IMR-90 (cell line): Measurements from ENCODE around the gene HOXB6. TPM values are rescaled to one million over a fixed set of nuclear protein-coding genes. Genes with fewer than 3 reads are reported as not detected.

Experiments
- ATAC-seq: fragments of 200-7000 bp; cut with Tn5 transposase; 2 replicates; pipeline ENCODE4 v1.9.1; 2020; ENCODE audit warnings: low read depth, mild to moderate bottlenecking, moderate library complexity
- BruUV-seq: library from RNA; stranded (reverse); fragments of 400-500 nt; replicated peaks from 2 replicates; lab custom pipeline; 2021; lab: Mats Ljungman, UMichigan
- CTCF ChIA-PET: fragments of 300-600 bp; formaldehyde crosslinking; extraction: SDS; loops from one replicate; lab custom pipeline; 2021; ENCODE audit warnings: antibody characterized with exemption; lab: Yijun Ruan, JAX
- POLR2A ChIA-PET: fragments of 300-600 bp; sonication (Branson Sonifier 250); formaldehyde crosslinking; loops from one replicate; lab custom pipeline; 2022; ENCODE audit warnings: antibody characterized with exemption; ENCODE audit not compliant: unreplicated experiment; lab: Charles Lee
- DNase-seq: peaks from one replicate; pipeline ENCODE4 v3.0.0; 2013
- H2AFZ ChIP-seq: replicated peaks from 2 replicates; pipeline ENCODE3; 2013; ENCODE audit warnings: low read length, mild to moderate bottlenecking; ENCODE audit not compliant: poor library complexity
- H2AK5ac ChIP-seq: 2 replicates; pipeline ENCODE4 v1.6.1; 2013; ENCODE audit warnings: low read depth, low read length, inconsistent platforms
- H2AK9ac ChIP-seq: replicated peaks from 2 replicates; pipeline ENCODE3; 2013; ENCODE audit warnings: mild to moderate bottlenecking, low read depth, low read length, moderate library complexity; ENCODE audit not compliant: poor library complexity
- H2BK120ac ChIP-seq: 2 replicates; pipeline ENCODE4 v1.6.1; 2013; ENCODE audit warnings: low read depth, low read length, inconsistent platforms
- H2BK15ac ChIP-seq: 3 replicates; pipeline ENCODE4 v1.6.1; 2013; ENCODE audit warnings: low read depth, low read length, inconsistent platforms
- H2BK20ac ChIP-seq: 2 replicates; pipeline ENCODE4 v1.6.1; 2013; ENCODE audit warnings: low read depth, mild to moderate bottlenecking, inconsistent platforms, low read length, moderate library complexity
- H2BK5ac ChIP-seq: 2 replicates; pipeline ENCODE4 v1.6.1; 2013; ENCODE audit warnings: mild to moderate bottlenecking, low read depth, low read length, inconsistent platforms; ENCODE audit not compliant: poor library complexity, severe bottlenecking
- H3K14ac ChIP-seq: replicated peaks from 2 replicates; pipeline ENCODE4 v1.6.1; 2013; ENCODE audit warnings: low read depth, low read length, inconsistent platforms
- H3K18ac ChIP-seq: 2 replicates; pipeline ENCODE4 v1.6.1; 2013; ENCODE audit warnings: low read depth, low read length, control low read depth
- H3K23ac ChIP-seq: 2 replicates; pipeline ENCODE4 v1.6.1; 2013; ENCODE audit warnings: low read depth, low read length, inconsistent platforms
- H3K27ac ChIP-seq: 2 replicates; pipeline ENCODE4 v1.5.1; 2013; ENCODE audit warnings: mild to moderate bottlenecking, control low read depth, low read length; ENCODE audit not compliant: insufficient read depth
- H3K27me3 ChIP-seq: 2 replicates; pipeline ENCODE4 v1.6.1; 2013; ENCODE audit warnings: low read length; ENCODE audit not compliant: control insufficient read depth, insufficient read depth
- H3K36me3 ChIP-seq: 2 replicates; pipeline ENCODE4 v1.6.1; 2013; ENCODE audit warnings: low read length, mixed read lengths; ENCODE audit not compliant: control insufficient read depth, insufficient read depth
- H3K4ac ChIP-seq: 2 replicates; pipeline ENCODE4 v1.6.1; 2013; ENCODE audit warnings: low read depth, low read length, inconsistent platforms
- H3K4me1 ChIP-seq: 2 replicates; pipeline ENCODE4 v1.6.1; 2013; ENCODE audit warnings: low read length, mixed read lengths; ENCODE audit not compliant: control insufficient read depth, insufficient read depth
- H3K4me2 ChIP-seq: 2 replicates; pipeline ENCODE4 v1.6.1; 2013; ENCODE audit warnings: low read depth, mild to moderate bottlenecking, control low read depth, low read length, moderate library complexity
- H3K4me3 ChIP-seq: 2 replicates; pipeline ENCODE4 v1.5.1; 2013; ENCODE audit warnings: low read depth, mild to moderate bottlenecking, control low read depth, low read length, moderate library complexity; ENCODE audit not compliant: insufficient read depth
- H3K56ac ChIP-seq: 2 replicates; pipeline ENCODE4 v1.6.1; 2013; ENCODE audit warnings: low read length, inconsistent platforms; ENCODE audit not compliant: insufficient read depth; ENCODE audit errors: extremely low read depth
- H3K79me1 ChIP-seq, 2 experiments: 2 replicates each; pipeline ENCODE4 v1.6.1; 2013; ENCODE audit warnings: low read length in 2 of 2, inconsistent platforms in 1 of 2, low read depth in 1 of 2
- H3K9ac ChIP-seq: 2 replicates; pipeline ENCODE4 v1.6.1; 2013; ENCODE audit warnings: low read depth, low read length, control low read depth
- H3K9me1 ChIP-seq: 2 replicates; pipeline ENCODE4 v1.6.1; 2013; ENCODE audit warnings: low read length, inconsistent platforms; ENCODE audit not compliant: insufficient read depth
- H3K9me3 ChIP-seq: 2 replicates; pipeline ENCODE4 v1.6.1; 2013; ENCODE audit warnings: low read length; ENCODE audit not compliant: control insufficient read depth, insufficient read depth
- H4K20me1 ChIP-seq: 2 replicates; pipeline ENCODE4 v1.6.1; 2013; ENCODE audit warnings: low read length, inconsistent platforms; ENCODE audit not compliant: insufficient read depth
- H4K5ac ChIP-seq: 2 replicates; pipeline ENCODE4 v1.6.1; 2013; ENCODE audit warnings: mild to moderate bottlenecking, low read depth, low read length, control low read depth
- H4K8ac ChIP-seq, 2 experiments: 2 replicates each; pipeline ENCODE4 v1.6.1; 2013; ENCODE audit warnings: low read depth in 2 of 2, low read length in 2 of 2, control low read depth in 1 of 2, inconsistent platforms in 1 of 2
- H4K91ac ChIP-seq: 2 replicates; pipeline ENCODE4 v1.6.1; 2013; ENCODE audit warnings: low read depth, low read length, inconsistent platforms; ENCODE audit not compliant: insufficient read depth
- POLR2A ChIP-seq: IDR thresholded peaks from 2 replicates; pipeline ENCODE4 v1.6.1; 2012; ENCODE audit warnings: mild to moderate bottlenecking, low read depth, low read length
- USF2 ChIP-seq: fragments of 150-350 bp; IDR thresholded peaks from 2 replicates; pipeline ENCODE4 v1.6.1; 2017; ENCODE audit warnings: mild to moderate bottlenecking, antibody characterized with exemption, low read length, low read depth
- WGBS, 2 experiments: methylation state at CpG; one replicate each; pipeline versions ENCODE4 v1.1.5 to v1.1.7; 2013; ENCODE audit warnings: missing lambda C conversion rate in 2 of 2; ENCODE audit not compliant: insufficient read length in 1 of 2; ENCODE audit errors: extremely low coverage in 2 of 2; 5-methylcytosine and 5-hydroxymethylcytosine counted together
- dilution Hi-C: fragments of 300-500 bp; cut with HindIII; formaldehyde crosslinking; loops from one replicate; pipeline ENCODE4 v1.14.3; 2018; ENCODE audit warnings: low sequenced_read_pairs; ENCODE audit not compliant: unreplicated experiment
- in situ Hi-C: fragments of 300-500 bp; cut with MboI; formaldehyde crosslinking; loops from 3 replicates; pipeline ENCODE4 v1.14.3; 2019; ENCODE audit warnings: low sequenced_read_pairs, inconsistent platforms, mixed read lengths
- intact Hi-C: fragments of 100-400 bp; cut with micrococcal nuclease; formaldehyde crosslinking; loops from 2 replicates; pipeline ENCODE4 v1.10.0; 2022
- polyA plus RNA-seq, 3 experiments: library from polyadenylated mRNA; depleted of rRNA; stranded (reverse); fragments of >200 nt; gene quantifications; 2 replicates each; pipeline ENCODE4 v1.2.3, GENCODE V29; 2012; ENCODE audit warnings: low replicate concordance in 1 of 3
- total RNA-seq: library from RNA; depleted of rRNA; stranded (reverse); fragments of >200 nt; gene quantifications from 2 replicates; pipeline ENCODE4 v1.2.3, GENCODE V29; 2012

HOXB6 gene
- total and polyA plus RNA-seq, 2 of the 4 experiments (the other 2 are of a cell fraction) = 11.1 to 42.2 TPM

- Histone ChIP-seq H2AK9ac (peak overlapping the region; percentile 94), H3K9ac (peak overlapping the region; percentile 96), H3K36me3 (peaks cover 50% of the 10 kb centered on the region), H2BK120ac (peak overlapping the region; percentile 78), H3K4me2 (peak overlapping the region; percentile 83), H2BK5ac (peak overlapping the region; percentile 99), H3K27me3 (no peaks in the 10 kb centered on the region), H2BK20ac (peak overlapping the region; percentile 8; the same call in 1 of the 2 replicates), H3K79me1 (peaks cover 0 to 12% of the 10 kb centered on the region in 2 experiments; a peak in 1 of 4 replicates), H3K9me1 (peaks cover 20% of the 10 kb centered on the region), H4K91ac (peak overlapping the region; percentile 95), H2AK5ac (peak overlapping the region; percentile 82), H4K20me1 (peaks cover 17% of the 10 kb centered on the region), H3K14ac (peak overlapping the region; percentile 98), H3K4me3 (peak overlapping the region; percentile 45), H3K23ac (peak overlapping the region; percentile 100), H3K56ac (peak overlapping the region; percentile 96), H3K27ac (peak overlapping the region; percentile 99), H3K18ac (peak overlapping the region; percentile 73), H3K4ac (peak overlapping the region; percentile 97), H3K4me1 (peaks cover 45% of the 10 kb centered on the region), H2BK15ac (peak overlapping the region; percentile 75; the same call in 2 of the 3 replicates), H4K5ac (peak overlapping the region; percentile 79), H4K8ac (peak overlapping the region; percentile 77 to 97), H3K9me3 (no peaks in the 10 kb centered on the region), H2AFZ (peak overlapping the region; percentile 5)
- ChIA-PET CTCF (no interaction called here), POLR2A (interaction anchor here (0.5 to 1.3 kb wide), 5 partner anchors 12 to 23 kb away, joined by 3 to 6 read pairs (median 3); no protein-coding TSS in a partner anchor)
- DNase-seq (peak; percentile 63), ATAC-seq (peak; percentile 5; the same call in 1 of the 2 replicates)
- BruUV-seq = no TSS peak
- 0% methylated on average over 6 of the region's 19 CpGs; no CpG with 5 or more reads in 1 of the 2 experiments for WGBS, 2 experiments
- dilution Hi-C loops = no loop called here
- 0 out of 2 replicates have a peak, but pooled peaks have one; percentile 3 for TF ChIP-seq POLR2A
- TF ChIP-seq USF2 = no peak
- in situ Hi-C loops = no loop called here
- intact Hi-C loops = loop anchor here (2.0 kb wide), 1 partner anchor 22 kb away; the partner anchor contains the start of gene HOXB5
Measured at GRCh38 chr17:48570325-48571023, 34.3 kb downstream of the HOXB6 start.
